H1 (cell line): ENCODE measurements around the gene FAM111A. TPM values are rescaled to one million over a fixed set of nuclear protein-coding genes. Genes with fewer than 3 reads are reported as not detected.

Experiments used
- ASH2L ChIP-seq: fragments of 200-600, 300-600 bp; sonication (generic); IDR thresholded peaks from one replicate; pipeline ENCODE4 v1.7.1; 2017; ENCODE audit warnings: low read length
- ATF3 ChIP-seq: IDR thresholded peaks from 2 replicates; pipeline ENCODE4 v1.6.1; 2011; ENCODE audit warnings: low read depth, mild to moderate bottlenecking, low read length; ENCODE audit not compliant: insufficient read depth
- CBX8 ChIP-seq: fragments of 300-800, 300-1000 bp; sonication (generic); IDR thresholded peaks from 2 replicates; pipeline ENCODE4 v1.7.1; 2016; ENCODE audit warnings: low read depth, low read length, borderline replicate concordance
- CTBP2 ChIP-seq: IDR thresholded peaks from 2 replicates; pipeline ENCODE4 v1.7.0; 2011; ENCODE audit warnings: borderline replicate concordance, mild to moderate bottlenecking, moderate library complexity, mixed read lengths, low read length; ENCODE audit not compliant: insufficient read depth, insufficient read length
- EGR1 ChIP-seq: IDR thresholded peaks from 2 replicates; pipeline ENCODE4 v1.6.1; 2011; ENCODE audit warnings: low read depth, low read length, borderline replicate concordance
- EZH2 ChIP-seq: fragments of 200-600 bp; sonication (generic); IDR thresholded peaks from 2 replicates; pipeline ENCODE4 v1.7.1; 2012; ENCODE audit warnings: low read depth, mild to moderate bottlenecking, moderate library complexity, low read length, inconsistent platforms; ENCODE audit not compliant: severe bottlenecking
- FOSL1 ChIP-seq: IDR thresholded peaks from 2 replicates; pipeline ENCODE4 v1.6.1; 2011; ENCODE audit warnings: mild to moderate bottlenecking, low read depth, low read length, moderate library complexity; ENCODE audit not compliant: insufficient read depth
- GTF2F1 ChIP-seq: IDR thresholded peaks from 2 replicates; pipeline ENCODE4 v1.6.1; 2012; ENCODE audit warnings: low read depth, low read length, improper control_type of control experiment, borderline replicate concordance
- HDAC2 ChIP-seq, 2 experiments: fragments of 300-600 bp in 1 of 2; sonication (generic) in 1 of 2; IDR thresholded peaks; 2 replicates each; pipeline ENCODE4 v1.6.1; 2011 to 2012; ENCODE audit warnings: low read depth in 2 of 2, low read length in 2 of 2, mild to moderate bottlenecking in 2 of 2, moderate library complexity in 2 of 2, borderline replicate concordance in 1 of 2, inconsistent platforms in 1 of 2
- JUN ChIP-seq: IDR thresholded peaks from 2 replicates; pipeline ENCODE4 v1.6.1; 2011; ENCODE audit warnings: low read depth, mild to moderate bottlenecking, improper control_type of control experiment, low read length
- KDM1A ChIP-seq: fragments of 200-600, 300-600 bp; sonication (generic); IDR thresholded peaks from 2 replicates; pipeline ENCODE4 v1.7.1; 2016; ENCODE audit warnings: mild to moderate bottlenecking, low read length, borderline replicate concordance
- KDM5A ChIP-seq: fragments of 200-600 bp; IDR thresholded peaks from 2 replicates; pipeline ENCODE4 v1.7.1; 2012; ENCODE audit warnings: mild to moderate bottlenecking, low read length, inconsistent platforms, mixed read lengths
- MAFK ChIP-seq: IDR thresholded peaks from 2 replicates; pipeline ENCODE4 v1.6.1; 2012; ENCODE audit warnings: low read depth, mild to moderate bottlenecking, improper control_type of control experiment, low read length
- PHF8 ChIP-seq: fragments of 200-600 bp; sonication (generic); conservative IDR thresholded peaks from 2 replicates; pipeline ENCODE4 v1.7.1; 2012; ENCODE audit warnings: low read depth, mild to moderate bottlenecking, inconsistent platforms, low read length, moderate library complexity
- POLR2A ChIP-seq, 2 experiments: IDR thresholded peaks; 1 replicate in 1 of 2; 2 replicates in 1 of 2; pipeline ENCODE4 v1.6.1; 2011; ENCODE audit warnings: low read depth in 2 of 2, low read length in 2 of 2, mild to moderate bottlenecking in 2 of 2; ENCODE audit errors: control extremely low read depth in 1 of 2
- POU5F1 ChIP-seq: IDR thresholded peaks from 2 replicates; pipeline ENCODE4 v1.6.1; 2011; ENCODE audit warnings: low read depth, mild to moderate bottlenecking, low read length, moderate library complexity
- SAP30 ChIP-seq: fragments of 300-600 bp; sonication (generic); IDR thresholded peaks from 2 replicates; pipeline ENCODE4 v1.7.1; 2012; ENCODE audit warnings: low read length, moderate library complexity, mild to moderate bottlenecking, inconsistent platforms; ENCODE audit not compliant: insufficient read depth, insufficient replicate concordance
- SIX5 ChIP-seq: IDR thresholded peaks from 2 replicates; pipeline ENCODE4 v1.6.1; 2011; ENCODE audit warnings: mild to moderate bottlenecking, low read depth, low read length
- SP2 ChIP-seq: IDR thresholded peaks from 2 replicates; pipeline ENCODE4 v1.6.1; 2012; ENCODE audit warnings: mild to moderate bottlenecking, low read length, inconsistent platforms
- SRF ChIP-seq: IDR thresholded peaks from 2 replicates; pipeline ENCODE4 v1.6.1; 2011; ENCODE audit warnings: mild to moderate bottlenecking, low read depth, low read length, moderate library complexity
- SUZ12 ChIP-seq: fragments of 200-600 bp; sonication (generic); IDR thresholded peaks from 2 replicates; pipeline ENCODE4 v1.6.1; 2012; ENCODE audit warnings: mild to moderate bottlenecking, inconsistent platforms, low read length, moderate library complexity, mixed read lengths
- TAF1 ChIP-seq: IDR thresholded peaks from 2 replicates; pipeline ENCODE4 v1.6.1; 2011; ENCODE audit warnings: mild to moderate bottlenecking, low read depth, low read length
- TAF7 ChIP-seq: optimal IDR thresholded peaks from 2 replicates; pipeline ENCODE3; 2011; ENCODE audit warnings: low read depth, mild to moderate bottlenecking, inconsistent platforms, low read length, moderate library complexity, borderline replicate concordance
- YY1 ChIP-seq: IDR thresholded peaks from 2 replicates; pipeline ENCODE4 v1.6.1; 2011; ENCODE audit warnings: low read depth, mild to moderate bottlenecking, low read length
- polyA plus RNA-seq, 7 experiments: library from polyadenylated mRNA; depleted of rRNA in 3 of 7; stranded (reverse) in 5 of 7; unstranded in 2 of 7; fragments of >200 nt in 5 of 7; fragments of 200-250 nt in 2 of 7; gene quantifications; 1 replicate in 5 of 7; 2 replicates in 1 of 7; 4 replicates in 1 of 7; pipeline versions ENCODE4 v1.2.1 to v1.2.3, GENCODE V29; 2011 to 2013; ENCODE audit warnings: missing spikeins in 2 of 7, mixed read lengths in 2 of 7
- total RNA-seq: library from RNA; stranded (reverse); fragmentation: NEBNext Ultra II Directional; extraction: Animal tissue kit (Norgen Biotek cat#: 25700); gene quantifications from 2 replicates; pipeline ENCODE4 v1.2.1, GENCODE V29; 2021

FAM111A gene
- total and polyA plus RNA-seq, 2 of the 8 experiments (the other 6 are each of a cell fraction or from before 2014, with no cell fraction given): 10.2 to 29.9 TPM

- TF ChIP-seq MAFK (no peak), SRF (no peak), POU5F1 (no peak), CBX8 (no peak), CTBP2 (peak; percentile 80), ATF3 (no peak), SIX5 (no peak), SP2 (no peak), YY1 (no peak), EGR1 (peak; percentile 18; the same call in 1 of the 2 replicates), ASH2L (peak; percentile 98), SUZ12 (no peak), KDM5A (no peak), POLR2A (IDR thresholded peaks at IDR 0.05; ENCODE audit: control extremely low read depth in 1 of 2, low read depth in 2 of 2, low read length in 2 of 2) (peak in 1 of 2 experiments; percentile 65; a peak in 2 of 3 replicates), FOSL1 (no peak), KDM1A (peak; percentile 39; the same call in 1 of the 2 replicates), SAP30 (peak; percentile 20), EZH2 (no peak), PHF8 (peak; percentile 57), TAF1 (peak; percentile 49; the same call in 1 of the 2 replicates), TAF7 (no peak), JUN (no peak), HDAC2 (IDR thresholded peaks at IDR 0.05; ENCODE audit: borderline replicate concordance in 1 of 2, low read depth in 2 of 2, low read length in 2 of 2) (peak in 1 of 2 experiments; percentile 98; a peak in 3 of 4 replicates), GTF2F1 (peak; percentile 87)
Measured at GRCh38 chr11:59144579-59145345, 2.1 kb downstream of the FAM111A start (continued).
